SK-N-SH treated with all-trans-retinoic acid at 6 μM for 48 hours (cell line): Measurements from ENCODE around the gene ABHD8.

Experiments used
- BACH2 ChIP-seq: fragments of 250-450 bp; sonication (Bioruptor Pico); IDR thresholded peaks from 2 replicates; pipeline ENCODE4 v1.9.0; 2021; ENCODE audit warnings: mild to moderate bottlenecking, borderline replicate concordance
- GLIS3 ChIP-seq: fragments of 250-450 bp; sonication (Bioruptor Pico); IDR thresholded peaks from 2 replicates; pipeline ENCODE4 v1.5.0; 2020; ENCODE audit warnings: mild to moderate bottlenecking, moderate library complexity
- OSR1 ChIP-seq: fragments of 250-450 bp; sonication (Bioruptor Pico); IDR thresholded peaks from 2 replicates; pipeline ENCODE4 v1.8.0; 2022; ENCODE audit warnings: moderate library complexity, mild to moderate bottlenecking, inconsistent platforms
- PPARA ChIP-seq: fragments of 250-450 bp; sonication (Bioruptor Pico); IDR thresholded peaks from 2 replicates; pipeline ENCODE4 v1.5.0; 2020; ENCODE audit warnings: mild to moderate bottlenecking, borderline replicate concordance
- RARB ChIP-seq: fragments of 250-450 bp; sonication (Bioruptor Pico); IDR thresholded peaks from 2 replicates; pipeline ENCODE4 v1.8.0; 2021; ENCODE audit warnings: mild to moderate bottlenecking, moderate library complexity
- ZFP30 ChIP-seq: fragments of 450-650 bp; formaldehyde crosslinking; IDR thresholded peaks from 2 replicates; pipeline ENCODE4 v1.5.0; 2022; ENCODE audit warnings: mild to moderate bottlenecking, moderate library complexity
- TF ChIP-seq, protein P1 (sequence below): fragments of 250-450 bp; sonication (Bioruptor Pico); IDR thresholded peaks from 2 replicates; pipeline ENCODE4 v1.5.1; 2020; ENCODE audit warnings: low read depth, mild to moderate bottlenecking, moderate library complexity
- TF ChIP-seq, protein P2 (sequence below): fragments of 250-450 bp; sonication (Bioruptor Pico); IDR thresholded peaks from 2 replicates; pipeline ENCODE4 v1.8.0; 2020; ENCODE audit warnings: mild to moderate bottlenecking, moderate library complexity, borderline replicate concordance

GRCh38 chr19:17289489-17289888 lies 13.7 kb downstream of the ABHD8 start:
- TF ChIP-seq GLIS3 (CRISPR knock-in tag) (no peak), PPARA (CRISPR knock-in tag) (no peak), OSR1 (no peak), RARB (no peak), ZFP30 (CRISPR knock-in tag) (no peak), BACH2 (CRISPR knock-in tag) (no peak)
- TF ChIP-seq, protein P1, sequence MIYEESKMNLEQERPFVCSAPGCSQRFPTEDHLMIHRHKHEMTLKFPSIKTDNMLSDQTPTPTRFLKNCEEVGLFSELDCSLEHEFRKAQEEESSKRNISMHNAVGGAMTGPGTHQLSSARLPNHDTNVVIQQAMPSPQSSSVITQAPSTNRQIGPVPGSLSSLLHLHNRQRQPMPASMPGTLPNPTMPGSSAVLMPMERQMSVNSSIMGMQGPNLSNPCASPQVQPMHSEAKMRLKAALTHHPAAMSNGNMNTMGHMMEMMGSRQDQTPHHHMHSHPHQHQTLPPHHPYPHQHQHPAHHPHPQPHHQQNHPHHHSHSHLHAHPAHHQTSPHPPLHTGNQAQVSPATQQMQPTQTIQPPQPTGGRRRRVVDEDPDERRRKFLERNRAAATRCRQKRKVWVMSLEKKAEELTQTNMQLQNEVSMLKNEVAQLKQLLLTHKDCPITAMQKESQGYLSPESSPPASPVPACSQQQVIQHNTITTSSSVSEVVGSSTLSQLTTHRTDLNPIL (CRISPR knock-in tag): no peak
- TF ChIP-seq, protein P2, sequence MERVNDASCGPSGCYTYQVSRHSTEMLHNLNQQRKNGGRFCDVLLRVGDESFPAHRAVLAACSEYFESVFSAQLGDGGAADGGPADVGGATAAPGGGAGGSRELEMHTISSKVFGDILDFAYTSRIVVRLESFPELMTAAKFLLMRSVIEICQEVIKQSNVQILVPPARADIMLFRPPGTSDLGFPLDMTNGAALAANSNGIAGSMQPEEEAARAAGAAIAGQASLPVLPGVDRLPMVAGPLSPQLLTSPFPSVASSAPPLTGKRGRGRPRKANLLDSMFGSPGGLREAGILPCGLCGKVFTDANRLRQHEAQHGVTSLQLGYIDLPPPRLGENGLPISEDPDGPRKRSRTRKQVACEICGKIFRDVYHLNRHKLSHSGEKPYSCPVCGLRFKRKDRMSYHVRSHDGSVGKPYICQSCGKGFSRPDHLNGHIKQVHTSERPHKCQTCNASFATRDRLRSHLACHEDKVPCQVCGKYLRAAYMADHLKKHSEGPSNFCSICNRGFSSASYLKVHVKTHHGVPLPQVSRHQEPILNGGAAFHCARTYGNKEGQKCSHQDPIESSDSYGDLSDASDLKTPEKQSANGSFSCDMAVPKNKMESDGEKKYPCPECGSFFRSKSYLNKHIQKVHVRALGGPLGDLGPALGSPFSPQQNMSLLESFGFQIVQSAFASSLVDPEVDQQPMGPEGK (CRISPR knock-in tag): no peak
